Ovary (tissue), 3 donors: Measurements from ENCODE around the gene GRK6.

Source experiments
- EP300 ChIP-seq: sonication (generic); formaldehyde crosslinking; IDR thresholded peaks from one replicate; pipeline ENCODE4 v1.6.1; 2017; ENCODE audit warnings: antibody characterized with exemption
- POLR2A ChIP-seq: fragments of 450-650 bp; IDR thresholded peaks from one replicate; pipeline ENCODE4 v1.6.1; 2017; ENCODE audit warnings: antibody characterized with exemption, mild to moderate bottlenecking, moderate library complexity
- TF ChIP-seq, protein P1 (sequence below), 3 donors: fragments of 450-650 bp in 2 of 3; fragments of 200-600 bp in 1 of 3; IDR thresholded peaks; one replicate each; pipeline versions ENCODE4 v1.5.1 to v1.8.0; 2016 to 2022; ENCODE audit warnings: antibody characterized with exemption in 3 of 3, mild to moderate bottlenecking in 1 of 3
- donor health status: DM: no; HTN: no; CAD: no.

DNA sequence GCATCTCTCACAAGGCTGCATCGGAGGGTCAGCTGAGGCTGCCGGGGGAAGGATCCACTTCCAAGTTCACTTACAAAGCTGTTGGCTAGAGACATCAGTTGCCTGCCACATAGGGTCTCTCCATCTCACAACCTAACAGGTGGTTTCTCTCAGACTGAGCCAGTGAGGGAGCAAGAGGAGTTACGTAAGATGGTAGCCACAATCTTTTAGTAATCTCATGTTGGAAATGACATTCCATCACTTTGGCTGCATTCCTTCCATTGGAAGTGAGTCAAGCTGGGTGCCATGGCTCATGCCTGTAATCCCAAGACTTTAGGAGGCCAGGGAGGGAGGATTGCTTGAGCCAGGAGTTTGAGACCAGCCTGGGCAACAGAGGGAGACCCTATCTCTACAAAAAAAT, 7.4 kb upstream of the GRK6 start:
- TF ChIP-seq EP300 (no peak), POLR2A (no peak)
- TF ChIP-seq, protein P1, sequence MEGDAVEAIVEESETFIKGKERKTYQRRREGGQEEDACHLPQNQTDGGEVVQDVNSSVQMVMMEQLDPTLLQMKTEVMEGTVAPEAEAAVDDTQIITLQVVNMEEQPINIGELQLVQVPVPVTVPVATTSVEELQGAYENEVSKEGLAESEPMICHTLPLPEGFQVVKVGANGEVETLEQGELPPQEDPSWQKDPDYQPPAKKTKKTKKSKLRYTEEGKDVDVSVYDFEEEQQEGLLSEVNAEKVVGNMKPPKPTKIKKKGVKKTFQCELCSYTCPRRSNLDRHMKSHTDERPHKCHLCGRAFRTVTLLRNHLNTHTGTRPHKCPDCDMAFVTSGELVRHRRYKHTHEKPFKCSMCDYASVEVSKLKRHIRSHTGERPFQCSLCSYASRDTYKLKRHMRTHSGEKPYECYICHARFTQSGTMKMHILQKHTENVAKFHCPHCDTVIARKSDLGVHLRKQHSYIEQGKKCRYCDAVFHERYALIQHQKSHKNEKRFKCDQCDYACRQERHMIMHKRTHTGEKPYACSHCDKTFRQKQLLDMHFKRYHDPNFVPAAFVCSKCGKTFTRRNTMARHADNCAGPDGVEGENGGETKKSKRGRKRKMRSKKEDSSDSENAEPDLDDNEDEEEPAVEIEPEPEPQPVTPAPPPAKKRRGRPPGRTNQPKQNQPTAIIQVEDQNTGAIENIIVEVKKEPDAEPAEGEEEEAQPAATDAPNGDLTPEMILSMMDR (IDR thresholded peaks at IDR 0.05): no peak
